Activated CD8-positive, alpha-beta memory T cell treated with anti-CD3 and anti-CD28 coated beads for 36 hours (primary cell): ENCODE data around the gene PRKN. TPM values are rescaled to one million over a fixed set of nuclear protein-coding genes. Genes with fewer than 3 reads are reported as not detected.

Source experiments
- CTCF ChIA-PET: fragments of 350-600 bp; sonication (Branson Sonifier 250); formaldehyde crosslinking; loops from one replicate; lab custom pipeline; 2021; ENCODE audit warnings: antibody characterized with exemption; lab: Charles Lee
- POLR2A ChIA-PET: fragments of 350-600 bp; sonication (Branson Sonifier 250); formaldehyde crosslinking; loops from one replicate; lab custom pipeline; 2021; ENCODE audit warnings: antibody characterized with exemption; lab: Charles Lee
- total RNA-seq, 2 experiments: library from RNA; stranded (reverse); gene quantifications; one replicate each; pipeline ENCODE4 v1.2.3, GENCODE V29; 2021

Gene PRKN
- total RNA-seq, 2 experiments from 2014 or later, result not detected

GRCh38 chr6:162630069-162630468, 97.5 kb downstream of the PRKN start:
- POLR2A ChIA-PET, result no interaction called here
- CTCF ChIA-PET, result no interaction called here

- ChIA-PET CTCF (no interaction called here), POLR2A (no interaction called here)
These were observed 99.7 kb downstream of the PRKN start for GRCh38 chr6:162627825-162628224.

DNA sequence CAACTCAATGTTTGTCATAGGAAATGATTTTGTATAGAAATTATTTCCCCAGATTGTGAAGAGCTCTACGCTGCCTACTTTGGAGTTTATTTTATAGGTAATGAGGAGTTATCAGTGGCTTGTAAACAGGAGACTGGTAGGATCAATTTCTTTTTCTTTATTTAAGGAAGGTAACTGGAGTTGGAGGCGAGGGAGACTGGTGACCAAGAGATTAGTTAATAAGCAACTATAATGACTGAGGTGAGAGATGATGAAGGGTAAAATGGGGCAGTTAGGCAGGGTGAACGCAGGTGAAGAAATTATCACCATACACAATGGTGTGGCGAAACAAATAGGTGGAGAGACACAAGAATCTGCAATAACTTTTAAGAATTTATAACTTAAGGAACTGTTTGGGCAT, 100.2 kb downstream of the PRKN start:
- ChIA-PET POLR2A (no interaction called here), CTCF (no interaction called here)

GRCh38 chr6:162626869-162627268, 100.7 kb downstream of the PRKN start:
- POLR2A ChIA-PET, result no interaction called here

GRCh38 chr6:162625846-162626540, 101.6 kb downstream of the PRKN start:
- CTCF ChIA-PET, result no interaction called here
- POLR2A ChIA-PET, result no interaction called here

More at GRCh38 chr6:162626869-162627268, 100.7 kb downstream of the PRKN start:
- CTCF ChIA-PET, result no interaction called here

DNA sequence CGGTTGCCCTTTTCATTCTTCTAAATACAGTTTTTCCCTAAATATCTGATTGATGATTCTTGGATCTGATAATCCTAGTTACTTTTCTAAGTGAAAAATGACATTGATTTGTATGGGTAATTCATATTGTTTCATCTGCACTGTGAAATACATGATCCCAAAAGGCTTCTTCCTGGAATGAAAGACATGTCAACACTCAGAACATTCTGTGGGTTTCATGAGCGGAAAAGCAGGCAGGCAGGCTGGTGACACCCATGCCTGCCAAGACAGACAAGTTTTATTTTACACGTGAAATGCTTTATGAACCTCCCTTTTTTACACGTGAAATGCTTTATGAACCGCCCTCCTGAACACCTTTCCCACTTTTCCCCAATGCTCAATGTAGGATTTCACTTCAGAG, 105.0 kb downstream of the PRKN start:
- CTCF ChIA-PET, result no interaction called here
- POLR2A ChIA-PET, result no interaction called here

DNA sequence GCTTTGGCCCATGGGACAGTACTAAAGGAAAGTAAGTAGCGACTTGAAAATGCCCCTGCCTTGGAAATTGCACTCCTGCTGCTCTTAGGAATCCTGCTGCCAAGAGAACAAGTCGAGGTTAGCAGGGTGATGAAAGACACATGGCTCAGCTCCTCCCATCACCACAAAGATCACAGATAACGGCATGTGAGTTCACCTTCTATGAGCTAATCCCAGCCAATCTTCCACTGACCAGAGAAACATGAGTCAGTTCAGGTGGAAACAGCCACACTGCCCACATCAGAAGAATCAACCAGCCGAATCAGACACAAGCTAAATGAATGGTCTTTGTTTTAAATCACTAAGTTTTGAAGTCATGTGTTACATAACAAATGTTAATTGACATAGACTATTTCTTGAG, 106.3 kb downstream of the PRKN start:
- ChIA-PET CTCF (no interaction called here), POLR2A (no interaction called here)

- CTCF ChIA-PET, result no interaction called here
- POLR2A ChIA-PET, result no interaction called here
These were observed 107.5 kb downstream of the PRKN start for GRCh38 chr6:162620073-162620472.

DNA sequence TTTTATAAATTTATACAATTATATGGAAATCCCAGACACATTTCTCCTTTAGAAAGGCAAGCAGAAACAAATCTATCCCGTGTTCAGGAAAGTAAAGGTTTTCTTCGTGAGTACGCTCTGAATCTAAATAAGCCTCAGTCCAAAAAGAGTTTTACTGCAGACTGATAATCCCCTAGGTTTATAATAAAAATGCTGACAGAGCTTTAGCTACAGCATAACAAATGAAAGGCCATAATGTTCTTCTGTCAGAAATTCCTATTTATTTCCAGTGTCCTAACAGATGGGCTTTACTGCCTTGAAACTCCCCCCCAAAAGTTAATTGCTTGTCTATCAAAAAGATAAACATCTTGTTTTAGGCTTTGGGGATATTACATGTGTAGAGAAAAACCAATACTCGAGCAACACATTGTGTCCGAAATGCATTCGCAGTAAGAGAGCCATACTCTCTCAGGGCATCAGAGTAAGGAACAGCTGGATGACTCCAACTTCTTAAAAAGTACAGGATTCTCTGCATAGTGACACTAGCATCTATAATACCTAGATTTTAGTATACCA, 109.0 kb downstream of the PRKN start:
- POLR2A ChIA-PET, result no interaction called here
- CTCF ChIA-PET, result no interaction called here

- ChIA-PET POLR2A (no interaction called here), CTCF (no interaction called here)
These were observed 112.4 kb downstream of the PRKN start for GRCh38 chr6:162615016-162615705.

GRCh38 chr6:162613310-162613709, 114.3 kb downstream of the PRKN start:
- POLR2A ChIA-PET, result no interaction called here
- CTCF ChIA-PET, result no interaction called here

DNA sequence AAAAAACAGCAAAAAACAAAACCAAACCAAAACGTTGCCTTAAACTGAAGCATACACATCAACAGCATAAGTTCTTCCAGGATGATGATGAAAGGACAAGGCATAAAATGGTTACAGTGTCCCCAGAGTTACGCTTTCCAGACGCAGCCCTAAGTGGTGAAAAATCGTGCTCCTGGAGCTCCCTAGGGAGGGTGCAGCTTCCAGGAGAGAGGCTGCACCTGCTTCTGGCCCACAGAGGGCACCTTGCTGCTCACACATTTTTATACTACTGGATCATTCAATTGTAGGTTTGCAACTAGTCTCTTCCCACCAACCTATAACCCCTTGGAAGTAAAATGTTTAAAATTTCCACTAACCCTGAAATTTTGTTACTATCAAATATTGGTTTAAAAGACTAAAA, 115.0 kb downstream of the PRKN start:
- POLR2A ChIA-PET, result no interaction called here

DNA sequence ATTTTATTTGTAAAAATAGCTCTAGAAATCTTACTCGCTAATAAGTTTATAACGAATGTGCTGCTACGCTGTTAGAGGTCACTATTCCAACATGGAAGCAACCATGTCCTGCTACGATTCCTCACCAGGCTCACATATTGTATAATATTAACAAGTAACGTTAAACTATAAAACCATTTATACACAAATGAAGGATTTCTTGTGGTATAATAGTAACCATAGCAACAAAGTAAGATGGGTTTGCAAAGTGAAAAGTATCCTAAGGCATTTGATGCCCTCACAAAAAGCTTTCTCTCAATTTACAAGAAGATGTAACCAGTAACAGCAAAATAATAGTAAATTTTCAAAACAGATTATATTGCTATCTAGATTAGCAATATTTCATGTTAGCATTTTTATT, 117.2 kb downstream of the PRKN start:
- POLR2A ChIA-PET, result no interaction called here
- CTCF ChIA-PET, result no interaction called here

More for the DNA sequence above, 115.0 kb downstream of the PRKN start:
- CTCF ChIA-PET, result no interaction called here

DNA sequence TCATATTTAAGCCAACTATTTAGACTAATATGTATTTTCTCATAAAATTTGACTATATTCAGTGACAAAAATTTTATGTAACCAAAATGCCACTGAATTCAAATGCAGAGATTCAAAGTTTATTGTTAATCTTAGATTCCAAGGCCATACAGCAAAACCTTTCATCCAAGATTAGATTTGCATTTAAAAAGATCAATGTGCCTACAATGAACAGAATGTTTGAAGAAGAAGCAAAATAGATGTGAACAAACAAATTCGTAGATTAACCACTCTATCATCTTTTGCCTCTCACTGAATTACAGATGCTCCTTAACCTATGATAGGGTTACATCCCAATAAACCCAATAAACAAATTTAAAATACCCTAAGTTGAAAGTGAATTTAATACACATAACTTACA, 121.7 kb downstream of the PRKN start:
- POLR2A ChIA-PET, result no interaction called here

GRCh38 chr6:162603231-162604015, 124.1 kb downstream of the PRKN start:
- CTCF ChIA-PET, result no interaction called here
- POLR2A ChIA-PET, result no interaction called here

More for the DNA sequence above, 121.7 kb downstream of the PRKN start:
- CTCF ChIA-PET, result no interaction called here

- ChIA-PET CTCF (no interaction called here), POLR2A (no interaction called here)
These were observed 124.8 kb downstream of the PRKN start for GRCh38 chr6:162602759-162603158.

DNA sequence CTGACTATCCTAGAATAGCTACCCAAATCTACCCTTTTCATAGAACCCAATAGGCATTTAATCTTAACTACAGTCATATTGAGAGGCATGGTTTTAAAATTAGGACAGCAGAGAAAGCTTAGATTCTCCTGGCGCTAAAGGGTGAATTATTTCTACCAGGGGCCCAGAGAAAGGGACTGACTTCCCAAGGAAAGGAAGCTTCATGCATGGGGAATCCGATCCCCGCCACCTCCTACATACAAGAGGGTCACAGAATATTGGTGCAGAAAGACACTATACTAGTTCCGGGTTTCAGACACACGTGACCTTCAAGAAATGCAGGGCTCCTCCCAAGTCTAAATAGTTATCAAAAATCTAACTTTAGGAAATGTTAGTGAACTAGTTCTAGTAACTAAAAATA, 130.9 kb downstream of the PRKN start:
- CTCF ChIA-PET, result no interaction called here
- POLR2A ChIA-PET, result no interaction called here

DNA sequence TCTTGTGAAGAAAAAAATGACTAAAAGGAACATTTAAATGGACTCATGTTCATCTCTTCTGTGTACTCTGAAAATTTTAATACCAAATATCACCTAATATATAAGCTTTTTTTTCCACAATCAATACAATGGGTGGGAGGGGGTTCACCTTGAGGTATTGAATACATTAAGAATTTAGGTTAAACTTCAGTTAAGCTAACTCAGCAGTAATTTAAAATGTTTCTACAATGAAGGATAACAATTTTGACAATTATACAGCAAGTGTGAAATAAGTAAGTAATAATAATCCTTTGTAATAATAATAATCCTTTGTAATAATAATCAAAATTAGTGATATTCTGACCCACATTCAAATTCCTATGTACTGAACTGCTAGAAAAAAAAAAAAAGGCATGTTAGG, 136.0 kb downstream of the PRKN start:
- POLR2A ChIA-PET, result no interaction called here

DNA sequence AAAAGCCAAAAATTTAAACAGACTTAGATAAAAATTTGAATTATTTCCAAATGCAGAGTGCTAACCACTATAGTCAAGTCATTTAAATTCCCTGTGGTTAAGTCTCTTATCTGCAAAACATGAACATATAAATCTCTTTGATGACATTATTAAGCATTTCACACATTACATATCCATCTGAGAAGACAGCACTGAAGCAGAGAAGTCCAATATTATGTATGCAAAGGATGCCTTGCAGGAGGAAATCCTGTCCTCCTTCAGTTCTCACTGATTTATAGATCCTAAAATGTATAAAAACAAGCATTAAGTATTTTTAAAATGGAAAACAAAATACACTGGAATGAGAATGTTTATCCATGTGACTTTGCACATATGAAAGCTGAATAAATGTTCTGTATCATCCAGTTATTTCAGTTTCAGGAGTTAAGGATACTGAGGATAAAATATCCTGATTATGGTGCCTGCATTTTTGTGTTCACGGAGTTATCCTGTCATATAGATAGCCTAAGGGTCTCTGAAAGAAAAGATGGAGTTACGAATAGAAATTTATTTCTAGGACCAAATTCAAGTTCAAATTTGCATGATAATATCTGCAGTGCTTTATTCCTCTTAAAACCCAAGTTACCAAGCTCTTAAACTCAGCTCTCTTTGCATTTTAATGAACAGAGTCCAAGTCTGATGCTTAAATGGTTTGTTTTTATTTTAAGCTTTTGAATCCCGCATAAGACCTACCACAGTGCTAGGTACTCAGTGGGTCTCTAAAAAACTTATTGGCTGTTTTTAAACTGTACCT, 145.4 kb downstream of the PRKN start:
- CTCF ChIA-PET, result interaction anchor here (0.5 kb wide), 1 partner anchor 52 kb away, joined by 3 read pairs; no protein-coding TSS in a partner anchor
- POLR2A ChIA-PET, result no interaction called here

More for the DNA sequence above, 136.0 kb downstream of the PRKN start:
- CTCF ChIA-PET, result no interaction called here
